IMR-90 (cell line): ENCODE measurements around the gene EXOSC1. TPM values are rescaled to one million over a fixed set of nuclear protein-coding genes. Genes with fewer than 3 reads are reported as not detected.
"Not testable (repeated sequence)": the region's sequence is repeated elsewhere in the genome, so short reads cannot be mapped to it uniquely, and the experiment has no call there.

Source experiments
- ATAC-seq: fragments of 200-7000 bp; cut with Tn5 transposase; 2 replicates; pipeline ENCODE4 v1.9.1; 2020; ENCODE audit warnings: low read depth, mild to moderate bottlenecking, moderate library complexity
- BruUV-seq: library from RNA; stranded (reverse); fragments of 400-500 nt; replicated peaks from 2 replicates; lab custom pipeline; 2021; lab: Mats Ljungman, UMichigan
- CTCF ChIA-PET: fragments of 300-600 bp; formaldehyde crosslinking; extraction: SDS; loops from one replicate; lab custom pipeline; 2021; ENCODE audit warnings: antibody characterized with exemption; lab: Yijun Ruan, JAX
- POLR2A ChIA-PET: fragments of 300-600 bp; sonication (Branson Sonifier 250); formaldehyde crosslinking; loops from one replicate; lab custom pipeline; 2022; ENCODE audit warnings: antibody characterized with exemption; ENCODE audit not compliant: unreplicated experiment; lab: Charles Lee
- DNase-seq: peaks from one replicate; pipeline ENCODE4 v3.0.0; 2013
- H2AFZ ChIP-seq: replicated peaks from 2 replicates; pipeline ENCODE3; 2013; ENCODE audit warnings: low read length, mild to moderate bottlenecking; ENCODE audit not compliant: poor library complexity
- H2AK5ac ChIP-seq: 2 replicates; pipeline ENCODE4 v1.6.1; 2013; ENCODE audit warnings: low read depth, low read length, inconsistent platforms
- H2AK9ac ChIP-seq: replicated peaks from 2 replicates; pipeline ENCODE3; 2013; ENCODE audit warnings: mild to moderate bottlenecking, low read depth, low read length, moderate library complexity; ENCODE audit not compliant: poor library complexity
- H2BK120ac ChIP-seq: 2 replicates; pipeline ENCODE4 v1.6.1; 2013; ENCODE audit warnings: low read depth, low read length, inconsistent platforms
- H2BK15ac ChIP-seq: 3 replicates; pipeline ENCODE4 v1.6.1; 2013; ENCODE audit warnings: low read depth, low read length, inconsistent platforms
- H2BK20ac ChIP-seq: 2 replicates; pipeline ENCODE4 v1.6.1; 2013; ENCODE audit warnings: low read depth, mild to moderate bottlenecking, inconsistent platforms, low read length, moderate library complexity
- H2BK5ac ChIP-seq: 2 replicates; pipeline ENCODE4 v1.6.1; 2013; ENCODE audit warnings: mild to moderate bottlenecking, low read depth, low read length, inconsistent platforms; ENCODE audit not compliant: poor library complexity, severe bottlenecking
- H3K14ac ChIP-seq: replicated peaks from 2 replicates; pipeline ENCODE4 v1.6.1; 2013; ENCODE audit warnings: low read depth, low read length, inconsistent platforms
- H3K18ac ChIP-seq: 2 replicates; pipeline ENCODE4 v1.6.1; 2013; ENCODE audit warnings: low read depth, low read length, control low read depth
- H3K23ac ChIP-seq: 2 replicates; pipeline ENCODE4 v1.6.1; 2013; ENCODE audit warnings: low read depth, low read length, inconsistent platforms
- H3K27ac ChIP-seq: 2 replicates; pipeline ENCODE4 v1.5.1; 2013; ENCODE audit warnings: mild to moderate bottlenecking, control low read depth, low read length; ENCODE audit not compliant: insufficient read depth
- H3K27me3 ChIP-seq: 2 replicates; pipeline ENCODE4 v1.6.1; 2013; ENCODE audit warnings: low read length; ENCODE audit not compliant: control insufficient read depth, insufficient read depth
- H3K36me3 ChIP-seq: 2 replicates; pipeline ENCODE4 v1.6.1; 2013; ENCODE audit warnings: low read length, mixed read lengths; ENCODE audit not compliant: control insufficient read depth, insufficient read depth
- H3K4ac ChIP-seq: 2 replicates; pipeline ENCODE4 v1.6.1; 2013; ENCODE audit warnings: low read depth, low read length, inconsistent platforms
- H3K4me1 ChIP-seq: 2 replicates; pipeline ENCODE4 v1.6.1; 2013; ENCODE audit warnings: low read length, mixed read lengths; ENCODE audit not compliant: control insufficient read depth, insufficient read depth
- H3K4me2 ChIP-seq: 2 replicates; pipeline ENCODE4 v1.6.1; 2013; ENCODE audit warnings: low read depth, mild to moderate bottlenecking, control low read depth, low read length, moderate library complexity
- H3K4me3 ChIP-seq: 2 replicates; pipeline ENCODE4 v1.5.1; 2013; ENCODE audit warnings: low read depth, mild to moderate bottlenecking, control low read depth, low read length, moderate library complexity; ENCODE audit not compliant: insufficient read depth
- H3K56ac ChIP-seq: 2 replicates; pipeline ENCODE4 v1.6.1; 2013; ENCODE audit warnings: low read length, inconsistent platforms; ENCODE audit not compliant: insufficient read depth; ENCODE audit errors: extremely low read depth
- H3K79me1 ChIP-seq, 2 experiments: 2 replicates each; pipeline ENCODE4 v1.6.1; 2013; ENCODE audit warnings: low read length in 2 of 2, inconsistent platforms in 1 of 2, low read depth in 1 of 2
- H3K9ac ChIP-seq: 2 replicates; pipeline ENCODE4 v1.6.1; 2013; ENCODE audit warnings: low read depth, low read length, control low read depth
- H3K9me1 ChIP-seq: 2 replicates; pipeline ENCODE4 v1.6.1; 2013; ENCODE audit warnings: low read length, inconsistent platforms; ENCODE audit not compliant: insufficient read depth
- H3K9me3 ChIP-seq: 2 replicates; pipeline ENCODE4 v1.6.1; 2013; ENCODE audit warnings: low read length; ENCODE audit not compliant: control insufficient read depth, insufficient read depth
- H4K20me1 ChIP-seq: 2 replicates; pipeline ENCODE4 v1.6.1; 2013; ENCODE audit warnings: low read length, inconsistent platforms; ENCODE audit not compliant: insufficient read depth
- H4K5ac ChIP-seq: 2 replicates; pipeline ENCODE4 v1.6.1; 2013; ENCODE audit warnings: mild to moderate bottlenecking, low read depth, low read length, control low read depth
- H4K8ac ChIP-seq, 2 experiments: 2 replicates each; pipeline ENCODE4 v1.6.1; 2013; ENCODE audit warnings: low read depth in 2 of 2, low read length in 2 of 2, control low read depth in 1 of 2, inconsistent platforms in 1 of 2
- H4K91ac ChIP-seq: 2 replicates; pipeline ENCODE4 v1.6.1; 2013; ENCODE audit warnings: low read depth, low read length, inconsistent platforms; ENCODE audit not compliant: insufficient read depth
- WGBS, 2 experiments: methylation state at CpG; one replicate each; pipeline versions ENCODE4 v1.1.5 to v1.1.7; 2013; ENCODE audit warnings: missing lambda C conversion rate in 2 of 2; ENCODE audit not compliant: insufficient read length in 1 of 2; ENCODE audit errors: extremely low coverage in 2 of 2; 5-methylcytosine and 5-hydroxymethylcytosine counted together
- dilution Hi-C: fragments of 300-500 bp; cut with HindIII; formaldehyde crosslinking; loops from one replicate; pipeline ENCODE4 v1.14.3; 2018; ENCODE audit warnings: low sequenced_read_pairs; ENCODE audit not compliant: unreplicated experiment
- in situ Hi-C: fragments of 300-500 bp; cut with MboI; formaldehyde crosslinking; loops from 3 replicates; pipeline ENCODE4 v1.14.3; 2019; ENCODE audit warnings: low sequenced_read_pairs, inconsistent platforms, mixed read lengths
- intact Hi-C: fragments of 100-400 bp; cut with micrococcal nuclease; formaldehyde crosslinking; loops from 2 replicates; pipeline ENCODE4 v1.10.0; 2022
- polyA plus RNA-seq, 3 experiments: library from polyadenylated mRNA; depleted of rRNA; stranded (reverse); fragments of >200 nt; gene quantifications; 2 replicates each; pipeline ENCODE4 v1.2.3, GENCODE V29; 2012; ENCODE audit warnings: low replicate concordance in 1 of 3
- total RNA-seq: library from RNA; depleted of rRNA; stranded (reverse); fragments of >200 nt; gene quantifications from 2 replicates; pipeline ENCODE4 v1.2.3, GENCODE V29; 2012

Gene EXOSC1
- total and polyA plus RNA-seq, 2 of the 4 experiments (the other 2 are of a cell fraction) = 49.7 to 51.6 TPM

DNA sequence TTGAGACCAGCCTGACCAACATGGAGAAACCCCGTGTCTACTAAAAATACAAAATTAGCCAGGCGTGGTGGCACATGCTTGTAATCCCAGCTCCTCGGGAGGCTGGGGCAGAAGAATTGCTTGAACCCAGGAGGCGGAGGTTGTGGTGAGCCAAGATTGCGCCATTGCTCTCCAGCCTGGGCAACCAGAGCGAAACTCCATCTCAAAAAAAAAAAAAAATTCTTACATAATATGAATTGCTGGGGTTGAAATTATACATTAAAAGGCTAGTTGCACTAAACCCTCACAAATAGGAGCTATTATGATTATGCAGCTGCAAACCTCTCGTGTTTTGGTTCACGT is 22.1 kb downstream of the EXOSC1 start:
- H2BK120ac ChIP-seq, H4K91ac ChIP-seq, H3K56ac ChIP-seq, intact Hi-C loops, H3K27ac ChIP-seq, H4K8ac ChIP-seq, H3K9me3 ChIP-seq, H2AK5ac ChIP-seq, H2BK15ac ChIP-seq, H3K4me2 ChIP-seq, H3K4ac ChIP-seq, H3K18ac ChIP-seq, H3K4me3 ChIP-seq, H2AK9ac ChIP-seq, H2BK20ac ChIP-seq, H3K9me1 ChIP-seq, H4K5ac ChIP-seq, in situ Hi-C loops, H3K27me3 ChIP-seq, H2AFZ ChIP-seq, POLR2A ChIA-PET, H3K14ac ChIP-seq, H3K9ac ChIP-seq, DNase-seq, CTCF ChIA-PET, H2BK5ac ChIP-seq, H3K23ac ChIP-seq, dilution Hi-C loops, BruUV-seq, ATAC-seq: not testable (repeated sequence)
- H3K36me3 ChIP-seq = peaks cover 12% of the 10 kb centered on the region
- H3K4me1 ChIP-seq = peaks cover 15% of the 10 kb centered on the region
- no CpG with 5 or more reads among the region's 8 CpGs for WGBS, 2 experiments
- H3K79me1 ChIP-seq = peaks cover 9 to 48% of the 10 kb centered on the region in 2 experiments; a peak in 3 of 4 replicates
- H4K20me1 ChIP-seq = peaks cover 19% of the 10 kb centered on the region
